ENCODE results near the gene CFAP299. TPM values are rescaled to one million over a fixed set of nuclear protein-coding genes. Genes with fewer than 3 reads are reported as not detected.
A peak's percentile ranks its signal among the peaks of the same experiment; 100 is the strongest.

The CFAP299 gene
- total RNA-seq, 4 donors from 2014 or later: 5.1 TPM; not detected in 3

GRCh38 chr4:80324171-80324570 lies 11.4 kb upstream of the CFAP299 start:
- Histone ChIP-seq H3K27ac (no peak overlapping the region), H3K27me3 (no peaks in the 10 kb centered on the region), H3K9me3 (no peaks in the 10 kb centered on the region), H3K4me1 (peaks cover 2 to 14% (median 6%) of the 10 kb centered on the region in 3 donors), H3K36me3 (no peaks in the 10 kb centered on the region), H3K4me3 (no peak overlapping the region)
- TF ChIP-seq EP300 (IDR thresholded peaks at IDR 0.05): no peak
- TF ChIP-seq CTCF (IDR thresholded peaks at IDR 0.05): no peak
- ATAC-seq: no peak
- 77 to 79% methylated on average over 5 to 6 of the region's 6 CpGs for WGBS, 2 donors (ENCODE audit: low coverage in 1 of 2)

- Histone ChIP-seq H3K36me3 (no peaks in the 10 kb centered on the region), H3K9me3 (no peaks in the 10 kb centered on the region), H3K27me3 (peaks cover 4% of the 10 kb centered on the region), H3K4me3 (no peak overlapping the region), H3K27ac (no peak overlapping the region), H3K4me1 (peaks cover 0 to 31% (median 5%) of the 10 kb centered on the region in 3 donors)
- ATAC-seq: no peak
- TF ChIP-seq POLR2A (IDR thresholded peaks at IDR 0.05): no peak
- no peak for TF ChIP-seq EP300 (IDR thresholded peaks at IDR 0.05)
- no peak for TF ChIP-seq CTCF (IDR thresholded peaks at IDR 0.05)
- TF ChIP-seq POLR2AphosphoS5 (IDR thresholded peaks at IDR 0.05): no peak
- WGBS, 2 donors (ENCODE audit: low coverage in 1 of 2): 71 to 86% methylated on average over 1 to 2 of the region's 2 CpGs
These were observed 3.8 kb upstream of the CFAP299 start for GRCh38 chr4:80331693-80332092.

GRCh38 chr4:80333121-80333520 lies 2.4 kb upstream of the CFAP299 start:
- WGBS, 2 donors (ENCODE audit: low coverage in 1 of 2): 11 to 17% methylated on average over 3 to 4 of the region's 4 CpGs
- H3K4me3 ChIP-seq: no peak overlapping the region
- peak overlapping the region in 3 of 4 donors; percentile 68 to 77 (median 69) for H3K27ac ChIP-seq
- no peaks in the 10 kb centered on the region for H3K9me3 ChIP-seq
- H3K4me1 ChIP-seq: peaks cover 0 to 31% (median 5%) of the 10 kb centered on the region in 3 donors
- H3K36me3 ChIP-seq: no peaks in the 10 kb centered on the region
- H3K27me3 ChIP-seq: peaks cover 4% of the 10 kb centered on the region
- no peak for ATAC-seq
- TF ChIP-seq EP300 (IDR thresholded peaks at IDR 0.05) (no peak), POLR2A (IDR thresholded peaks at IDR 0.05) (no peak), POLR2AphosphoS5 (IDR thresholded peaks at IDR 0.05) (no peak), CTCF (IDR thresholded peaks at IDR 0.05) (no peak)

- ATAC-seq: no peak
- Histone ChIP-seq H3K4me3 (no peak overlapping the region), H3K9me3 (no peaks in the 10 kb centered on the region), H3K36me3 (no peaks in the 10 kb centered on the region), H3K4me1 (peaks cover 0 to 31% (median 5%) of the 10 kb centered on the region in 3 donors), H3K27me3 (peaks cover 4% of the 10 kb centered on the region), H3K27ac (peak overlapping the region in 1 of 4 donors; percentile 68)
- TF ChIP-seq POLR2AphosphoS5 (IDR thresholded peaks at IDR 0.05) (no peak), EP300 (IDR thresholded peaks at IDR 0.05) (no peak), CTCF (IDR thresholded peaks at IDR 0.05) (no peak), POLR2A (IDR thresholded peaks at IDR 0.05) (no peak)
- 40 to 41% methylated on average over 1 of the region's 1 CpG for WGBS, 2 donors (ENCODE audit: low coverage in 1 of 2)
These were observed 962 bp upstream of the CFAP299 start for GRCh38 chr4:80334568-80334967.

GRCh38 chr4:80335226-80335553 lies 340 bp upstream of the CFAP299 start:
- 12% methylated on average over 3 of the region's 3 CpGs for WGBS, 2 donors (ENCODE audit: low coverage in 1 of 2)
- H3K27ac ChIP-seq: peak overlapping the region; percentile 24 to 65 (median 51)
- TF ChIP-seq EP300 (IDR thresholded peaks at IDR 0.05): no peak
- no peak for TF ChIP-seq CTCF (IDR thresholded peaks at IDR 0.05)
- peaks cover 0 to 31% (median 5%) of the 10 kb centered on the region in 3 donors for H3K4me1 ChIP-seq
- no peaks in the 10 kb centered on the region for H3K36me3 ChIP-seq
- peaks cover 4% of the 10 kb centered on the region for H3K27me3 ChIP-seq
- peak overlapping the region; percentile 65 to 67 for H3K4me3 ChIP-seq
- ATAC-seq: no peak
- no peaks in the 10 kb centered on the region for H3K9me3 ChIP-seq

Measured in gastroesophageal sphincter (tissue), 4 donors.